Measurements from ENCODE around the gene C11orf54. TPM values are rescaled to one million over a fixed set of nuclear protein-coding genes. Genes with fewer than 3 reads are reported as not detected.

The C11orf54 gene
- total RNA-seq, 4 donors from 2014 or later: 33.3 to 71.0 (median 42.0) TPM

- H3K4me3 ChIP-seq: no peak overlapping the region
- DNase-seq: no peak
- TF ChIP-seq POLR2A (IDR thresholded peaks at IDR 0.05) (no peak), CTCF (IDR thresholded peaks at IDR 0.05 in 4 of 5, conservative IDR thresholded peaks at IDR 0.05 in 1 of 5) (no peak)
- no peaks in the 10 kb centered on the region for H3K27me3 ChIP-seq
- in situ Hi-C loops (cut with MboI; ENCODE audit: low sequenced_read_pairs in 4 of 4) (loop anchor here in 2 of 4 donors (10.0 to 25.0 kb wide), 2 partner anchors 51 to 751 kb away; partner anchors contain the start of genes ANKRD49 (in 1 of the 2) and MRE11 (in 1 of the 2)), intact Hi-C loops (cut with DNase I; ENCODE audit: low total_unique reads) (no loop called here)
- ATAC-seq: no peak
- H3K4me1 ChIP-seq: peaks cover 31 to 34% of the 10 kb centered on the region in 2 donors
- H3K9me3 ChIP-seq: no peaks in the 10 kb centered on the region
- H3K27ac ChIP-seq: no peak overlapping the region
- H3K36me3 ChIP-seq: peaks cover 23 to 79% of the 10 kb centered on the region in 2 donors
Measured at GRCh38 chr11:93736129-93736528, 5.3 kb upstream of the C11orf54 start.

GRCh38 chr11:93737904-93738612, 3.4 kb upstream of the C11orf54 start:
- intact Hi-C loops (cut with DNase I; ENCODE audit: low total_unique reads) (no loop called here), in situ Hi-C loops (cut with MboI; ENCODE audit: low sequenced_read_pairs in 4 of 4) (loop anchor here in 2 of 4 donors (10.0 to 25.0 kb wide), 2 partner anchors 53 to 749 kb away; partner anchors contain the start of genes ANKRD49 (in 1 of the 2) and MRE11 (in 1 of the 2))
- Histone ChIP-seq H3K4me1 (peaks cover 38 to 43% of the 10 kb centered on the region in 2 donors), H3K27me3 (no peaks in the 10 kb centered on the region), H3K27ac (peak overlapping the region; percentile 3 to 95 (median 30)), H3K4me3 (peak overlapping the region in 1 of 4 donors; percentile 74), H3K9me3 (no peaks in the 10 kb centered on the region), H3K36me3 (peaks cover 22 to 60% of the 10 kb centered on the region in 2 donors)
- TF ChIP-seq CTCF (IDR thresholded peaks at IDR 0.05 in 4 of 5, conservative IDR thresholded peaks at IDR 0.05 in 1 of 5) (no peak), POLR2A (IDR thresholded peaks at IDR 0.05) (no peak)
- ATAC-seq: no peak
- DNase-seq: no peak

GRCh38 chr11:93738647-93739081, 2.8 kb upstream of the C11orf54 start:
- DNase-seq: no peak
- H3K27me3 ChIP-seq: no peaks in the 10 kb centered on the region
- ATAC-seq: no peak
- H3K9me3 ChIP-seq: no peaks in the 10 kb centered on the region
- intact Hi-C loops (cut with DNase I; ENCODE audit: low total_unique reads) (no loop called here), in situ Hi-C loops (cut with MboI; ENCODE audit: low sequenced_read_pairs in 4 of 4) (loop anchor here in 2 of 4 donors (10.0 to 25.0 kb wide), 2 partner anchors 54 to 749 kb away; partner anchors contain the start of genes ANKRD49 (in 1 of the 2) and MRE11 (in 1 of the 2))
- peak overlapping the region in 2 of 4 donors; percentile 74 to 77 for H3K4me3 ChIP-seq
- peaks cover 22 to 58% of the 10 kb centered on the region in 2 donors for H3K36me3 ChIP-seq
- TF ChIP-seq CTCF (IDR thresholded peaks at IDR 0.05 in 4 of 5, conservative IDR thresholded peaks at IDR 0.05 in 1 of 5) (no peak), POLR2A (IDR thresholded peaks at IDR 0.05) (no peak)
- H3K4me1 ChIP-seq: peaks cover 38 to 43% of the 10 kb centered on the region in 2 donors
- peak overlapping the region in 2 of 4 donors; percentile 9 to 95 for H3K27ac ChIP-seq

GRCh38 chr11:93740031-93740729, 1.3 kb upstream of the C11orf54 start:
- peaks cover 42 to 45% of the 10 kb centered on the region in 2 donors for H3K4me1 ChIP-seq
- H3K9me3 ChIP-seq: no peaks in the 10 kb centered on the region
- peak overlapping the region; percentile 91 to 99 (median 94) for H3K27ac ChIP-seq
- in situ Hi-C loops (cut with MboI; ENCODE audit: low sequenced_read_pairs in 4 of 4): loop anchor here in 1 of 4 donors (25.0 kb wide), 1 partner anchor 747 kb away; the partner anchor contains the start of genes ANKRD49 and MRE11
- no peak for ATAC-seq
- no peak for TF ChIP-seq CTCF (IDR thresholded peaks at IDR 0.05 in 4 of 5, conservative IDR thresholded peaks at IDR 0.05 in 1 of 5)
- TF ChIP-seq POLR2A (IDR thresholded peaks at IDR 0.05): no peak
- H3K36me3 ChIP-seq: peaks cover 20 to 43% of the 10 kb centered on the region in 2 donors
- intact Hi-C loops (cut with DNase I; ENCODE audit: low total_unique reads): loop anchor here (5.0 to 10.0 kb wide), 2 partner anchors 215 to 1327 kb away; partner anchors contain the start of gene SRSF8
- DNase-seq: no peak
- no peaks in the 10 kb centered on the region for H3K27me3 ChIP-seq
- H3K4me3 ChIP-seq: peak overlapping the region; percentile 71 to 92 (median 76)

Measured in gastrocnemius medialis (tissue), 4 donors.